Mesangial cell (primary cell): ENCODE results near the gene MUC4. TPM values are rescaled to one million over a fixed set of nuclear protein-coding genes. Genes with fewer than 3 reads are reported as not detected.

Source experiments
- total RNA-seq: library from RNA; depleted of rRNA; stranded (reverse); fragments of >200 nt; gene quantifications from 2 replicates; pipeline ENCODE4 v1.2.3, GENCODE V29; 2015

Gene MUC4
- 0.25 TPM in 1 of 2 replicates, not detected in the other for total RNA-seq

GRCh38 chr3:195811756-195812155 lies at the start of gene MUC4:
TSS of gene MUC4 (minus strand) at chr3:195811929. CDS start at chr3:195811817, 112 bp downstream.

GRCh38 chr3:195720831-195721506 lies 90.8 kb downstream of the MUC4 start, which contains the start of gene MUC20:
TSS of gene MUC20 (plus strand) at chr3:195720978. CDS start at chr3:195721008, 30 bp downstream.

Other genes starting within 250 kb of the MUC4 start
- gene APOD, start 228.0 kb downstream of the MUC4 start, total RNA-seq = not detected in 2 replicates
- 0.38 TPM in 1 of 2 replicates, not detected in the other for gene MUC20, start 91.0 kb downstream of the MUC4 start, total RNA-seq
- gene TNK2, start 96.6 kb upstream of the MUC4 start, total RNA-seq = 7.2 and 13.4 TPM in 2 replicates